Neural progenitor cell (in vitro differentiated cells): ENCODE measurements around the gene NNMT. TPM values are rescaled to one million over a fixed set of nuclear protein-coding genes. Genes with fewer than 3 reads are reported as not detected.

ENCODE experiments used
- DNase-seq: peaks from one replicate; pipeline ENCODE4 v3.0.0-alpha.2; 2016; ENCODE audit warnings: low spot score
- H2AFZ ChIP-seq: fragments of 200-600 bp; sonication (generic); replicated peaks from 2 replicates; pipeline ENCODE4 v1.6.1; 2016; ENCODE audit warnings: antibody characterized with exemption
- H3F3A ChIP-seq: fragments of 200-600 bp; sonication (generic); 2 replicates; pipeline ENCODE4 v1.6.1; 2016; ENCODE audit warnings: antibody characterized with exemption, low read depth
- H3K27ac ChIP-seq: fragments of 200-600 bp; sonication (generic); 2 replicates; pipeline ENCODE4 v1.5.1; 2016; ENCODE audit warnings: mild to moderate bottlenecking
- H3K27me3 ChIP-seq: fragments of 200-600 bp; sonication (generic); 2 replicates; pipeline ENCODE4 v1.6.1; 2016; ENCODE audit warnings: mild to moderate bottlenecking, moderate library complexity
- H3K36me3 ChIP-seq: fragments of 200-600 bp; sonication (generic); 2 replicates; pipeline ENCODE4 v1.5.1; 2016
- H3K4me1 ChIP-seq: fragments of 200-600 bp; sonication (generic); 2 replicates; pipeline ENCODE4 v1.6.1; 2016; ENCODE audit warnings: mixed run types
- H3K4me2 ChIP-seq: fragments of 200-600 bp; sonication (generic); 2 replicates; pipeline ENCODE4 v1.6.1; 2016
- H3K4me3 ChIP-seq: fragments of 200-600 bp; sonication (generic); 2 replicates; pipeline ENCODE4 v1.5.1; 2016
- H3K79me2 ChIP-seq: fragments of 200-600 bp; sonication (generic); 2 replicates; pipeline ENCODE4 v1.6.1; 2016; ENCODE audit warnings: low read depth
- H3K9ac ChIP-seq: fragments of 200-600 bp; sonication (generic); 2 replicates; pipeline ENCODE4 v1.6.1; 2016
- H3K9me3 ChIP-seq: fragments of 200-600 bp; sonication (generic); 2 replicates; pipeline ENCODE4 v1.5.1; 2016; ENCODE audit warnings: low read depth
- H4K20me1 ChIP-seq: fragments of 200-600 bp; sonication (generic); 2 replicates; pipeline ENCODE4 v1.6.1; 2016; ENCODE audit warnings: low read depth
- H3K27ac Mint-ChIP-seq: 3 replicates; pipeline ENCODE4 v1.8.0; 2021; ENCODE audit warnings: mixed read lengths
- H3K27me3 Mint-ChIP-seq: 2 replicates; pipeline ENCODE4 v1.8.0; 2022; ENCODE audit warnings: low read depth, mild to moderate bottlenecking, inconsistent platforms, moderate library complexity, mixed read lengths; ENCODE audit not compliant: insufficient read depth
- H3K36me3 Mint-ChIP-seq: 3 replicates; pipeline ENCODE4 v1.8.0; 2021; ENCODE audit warnings: mixed read lengths
- H3K4me1 Mint-ChIP-seq: 3 replicates; pipeline ENCODE4 v1.8.0; 2021; ENCODE audit warnings: mixed read lengths
- H3K4me3 Mint-ChIP-seq: 3 replicates; pipeline ENCODE4 v1.8.0; 2021; ENCODE audit warnings: mild to moderate bottlenecking, moderate library complexity, mixed read lengths
- H3K9me3 Mint-ChIP-seq: 3 replicates; pipeline ENCODE4 v1.8.0; 2020; ENCODE audit warnings: mixed read lengths
- CTCF ChIP-seq: fragments of 200-600 bp; sonication (generic); IDR thresholded peaks from 2 replicates; pipeline ENCODE4 v1.5.1; 2017; ENCODE audit warnings: antibody characterized with exemption, mild to moderate bottlenecking
- EZH2 ChIP-seq: fragments of 200-600 bp; sonication (generic); IDR thresholded peaks from 2 replicates; pipeline ENCODE4 v1.6.1; 2017; ENCODE audit warnings: antibody characterized with exemption, mild to moderate bottlenecking, moderate library complexity
- EZH2phosphoT487 ChIP-seq: fragments of 200-600 bp; sonication (generic); IDR thresholded peaks from 2 replicates; pipeline ENCODE4 v1.6.1; 2017; ENCODE audit warnings: antibody characterized with exemption
- total RNA-seq: library from RNA; depleted of rRNA; stranded (reverse); fragments of >200 nt; gene quantifications from 2 replicates; pipeline ENCODE4 v1.2.3, GENCODE V29; 2015; ENCODE audit warnings: low replicate concordance

Gene NNMT
- total RNA-seq, 1 donor from 2014 or later: not detected

GRCh38 chr11:114256176-114256966 is 39.8 kb upstream of the NNMT start:
- no peak overlapping the region for H3K4me3 Mint-ChIP-seq
- peaks cover 90% of the 10 kb centered on the region for H3K4me1 ChIP-seq

GRCh38 chr11:114256967-114257286 is 39.3 kb upstream of the NNMT start:
- H3K9ac ChIP-seq: no peak overlapping the region
- H3F3A ChIP-seq: peaks cover 37% of the 10 kb centered on the region
- H3K27ac Mint-ChIP-seq: peak overlapping the region; percentile 93
- H3K79me2 ChIP-seq: no peaks in the 10 kb centered on the region
- peaks cover 9% of the 10 kb centered on the region for H4K20me1 ChIP-seq
- no peak overlapping the region for H2AFZ ChIP-seq
- no peak overlapping the region for H3K4me3 ChIP-seq
- peaks cover 84% of the 10 kb centered on the region for H3K4me1 ChIP-seq
- H3K4me1 Mint-ChIP-seq: peaks cover 82% of the 10 kb centered on the region
- H3K36me3 ChIP-seq: no peaks in the 10 kb centered on the region
- peaks cover 17% of the 10 kb centered on the region for H3K27me3 Mint-ChIP-seq
- H3K9me3 ChIP-seq: no peaks in the 10 kb centered on the region
- no peaks in the 10 kb centered on the region for H3K9me3 Mint-ChIP-seq
- H3K27ac ChIP-seq: peak overlapping the region; percentile 87
- H3K4me3 Mint-ChIP-seq: no peak overlapping the region
- TF ChIP-seq EZH2 (no peak), EZH2phosphoT487 (no peak), CTCF (no peak)
- no peak for DNase-seq
- H3K27me3 ChIP-seq: no peaks in the 10 kb centered on the region
- peaks cover 3% of the 10 kb centered on the region for H3K36me3 Mint-ChIP-seq
- H3K4me2 ChIP-seq: peak overlapping the region; percentile 70

More at GRCh38 chr11:114256176-114256966, 39.8 kb upstream of the NNMT start:
- TF ChIP-seq CTCF: no peak
- no peak for TF ChIP-seq EZH2phosphoT487
- no peak for TF ChIP-seq EZH2
- peak overlapping the region; percentile 87 for H3K27ac ChIP-seq
- no peaks in the 10 kb centered on the region for H3K27me3 ChIP-seq
- H3K79me2 ChIP-seq: no peaks in the 10 kb centered on the region
- no peak overlapping the region for H3K4me3 ChIP-seq
- Mint-ChIP-seq H3K4me1 (peaks cover 84% of the 10 kb centered on the region), H3K9me3 (no peaks in the 10 kb centered on the region), H3K36me3 (peaks cover 8% of the 10 kb centered on the region), H3K27ac (peak overlapping the region; percentile 93), H3K27me3 (peaks cover 14% of the 10 kb centered on the region)
- no peak overlapping the region for H2AFZ ChIP-seq
- H3K9ac ChIP-seq: no peak overlapping the region
- H4K20me1 ChIP-seq: peaks cover 9% of the 10 kb centered on the region
- peaks cover 37% of the 10 kb centered on the region for H3F3A ChIP-seq
- peak overlapping the region; percentile 70 for H3K4me2 ChIP-seq
- DNase-seq: peak; percentile 58
- no peaks in the 10 kb centered on the region for H3K36me3 ChIP-seq
- H3K9me3 ChIP-seq: no peaks in the 10 kb centered on the region

- Histone ChIP-seq H3K36me3 (no peaks in the 10 kb centered on the region), H3K9me3 (no peaks in the 10 kb centered on the region), H3K27ac (peak overlapping the region; percentile 87), H2AFZ (no peak overlapping the region), H3K27me3 (no peaks in the 10 kb centered on the region), H3K9ac (no peak overlapping the region), H3K79me2 (no peaks in the 10 kb centered on the region), H3K4me3 (peak overlapping the region; percentile 22), H4K20me1 (peaks cover 9% of the 10 kb centered on the region), H3F3A (peaks cover 37% of the 10 kb centered on the region), H3K4me1 (peaks cover 75% of the 10 kb centered on the region), H3K4me2 (peak overlapping the region; percentile 70)
- H3K27ac Mint-ChIP-seq: peak overlapping the region; percentile 93
- peaks cover 72% of the 10 kb centered on the region for H3K4me1 Mint-ChIP-seq
- H3K4me3 Mint-ChIP-seq: peak overlapping the region; percentile 59
- peaks cover 17% of the 10 kb centered on the region for H3K27me3 Mint-ChIP-seq
- peak; percentile 95 for DNase-seq
- peaks cover 2% of the 10 kb centered on the region for H3K36me3 Mint-ChIP-seq
- no peaks in the 10 kb centered on the region for H3K9me3 Mint-ChIP-seq
- TF ChIP-seq CTCF (peak; percentile 59), EZH2 (no peak), EZH2phosphoT487 (no peak)
Measured at GRCh38 chr11:114257621-114258558, 38.3 kb upstream of the NNMT start.
